Stimulated activated CD8-positive, alpha-beta memory T cell treated with anti-CD3 and anti-CD28 coated beads, Interleukin-7, amount 100 ng/mL, for 4 hours (primary cell): ENCODE results near the gene MPHOSPH10.
A peak's percentile ranks its signal among the peaks of the same experiment; 100 is the strongest.
"Not testable (repeated sequence)": the region's sequence is repeated elsewhere in the genome, so short reads cannot be mapped to it uniquely, and the experiment has no call there.

Source experiments
- DNase-seq, 2 donors: peaks; one replicate each; pipeline ENCODE4 v3.0.0-alpha.2; 2020; ENCODE audit warnings: low read depth in 2 of 2

MPHOSPH10 gene

GRCh38 chr2:71122387-71123298 lies 7.8 kb upstream of the MPHOSPH10 start:
- no peak for DNase-seq

GRCh38 chr2:71125506-71126294 lies 4.7 kb upstream of the MPHOSPH10 start:
- no peak for DNase-seq

- DNase-seq, result no peak
Measured at GRCh38 chr2:71126957-71127356, 3.5 kb upstream of the MPHOSPH10 start.

- no peak for DNase-seq
Measured at GRCh38 chr2:71129114-71129901, 1.1 kb upstream of the MPHOSPH10 start.

GRCh38 chr2:71129902-71130151 lies 607 bp upstream of the MPHOSPH10 start:
- no peak for DNase-seq

- DNase-seq, result no peak
Measured at GRCh38 chr2:71130905-71131244, 441 bp downstream of the MPHOSPH10 start.

- not testable (repeated sequence) for DNase-seq
Measured at GRCh38 chr2:71131387-71132166, 1.1 kb downstream of the MPHOSPH10 start.

- DNase-seq, result no peak
Measured at GRCh38 chr2:71133603-71134002, 3.2 kb downstream of the MPHOSPH10 start.

GRCh38 chr2:71136174-71136573 lies 5.7 kb downstream of the MPHOSPH10 start:
- DNase-seq, result no peak

GRCh38 chr2:71143782-71144181 lies 13.3 kb downstream of the MPHOSPH10 start:
- DNase-seq, result no peak

- no peak for DNase-seq
Measured at GRCh38 chr2:71148506-71149063, 18.2 kb downstream of the MPHOSPH10 start.

GRCh38 chr2:71150082-71150816 lies 19.8 kb downstream of the MPHOSPH10 start:
- DNase-seq, result no peak

GRCh38 chr2:71151620-71152019 lies 21.2 kb downstream of the MPHOSPH10 start:
- DNase-seq, result no peak

GRCh38 chr2:71153585-71154224 lies 23.3 kb downstream of the MPHOSPH10 start:
- no peak for DNase-seq

- DNase-seq, result no peak
Measured at GRCh38 chr2:71154279-71154678, 23.8 kb downstream of the MPHOSPH10 start.

GRCh38 chr2:71154798-71155197 lies 24.4 kb downstream of the MPHOSPH10 start:
- no peak for DNase-seq

GRCh38 chr2:71155846-71156245 lies 25.4 kb downstream of the MPHOSPH10 start:
- no peak for DNase-seq

- DNase-seq, result no peak
Measured at GRCh38 chr2:71156573-71156972, 26.1 kb downstream of the MPHOSPH10 start.

- peak; percentile 22 to 23 for DNase-seq
Measured at GRCh38 chr2:71157124-71157793, 26.8 kb downstream of the MPHOSPH10 start.

GRCh38 chr2:71166812-71167211 lies 36.4 kb downstream of the MPHOSPH10 start:
- no peak for DNase-seq
